Testis (tissue), 2 donors: ENCODE results near the gene TMEM232.

Experiments
- POLR2A ChIP-seq: fragments of 450-650 bp; IDR thresholded peaks from one replicate; pipeline ENCODE4 v1.6.1; 2017; ENCODE audit warnings: antibody characterized with exemption, mild to moderate bottlenecking, moderate library complexity
- TF ChIP-seq, protein P1 (sequence below), 3 experiments: fragments of 450-650 bp in 2 of 3; fragments of 200-600 bp in 1 of 3; sonication (generic) in 1 of 3; IDR thresholded peaks; one replicate each; pipeline ENCODE4 v1.5.1; 2016 to 2019; ENCODE audit warnings: antibody characterized with exemption in 3 of 3, mild to moderate bottlenecking in 2 of 3, moderate library complexity in 1 of 3

DNA sequence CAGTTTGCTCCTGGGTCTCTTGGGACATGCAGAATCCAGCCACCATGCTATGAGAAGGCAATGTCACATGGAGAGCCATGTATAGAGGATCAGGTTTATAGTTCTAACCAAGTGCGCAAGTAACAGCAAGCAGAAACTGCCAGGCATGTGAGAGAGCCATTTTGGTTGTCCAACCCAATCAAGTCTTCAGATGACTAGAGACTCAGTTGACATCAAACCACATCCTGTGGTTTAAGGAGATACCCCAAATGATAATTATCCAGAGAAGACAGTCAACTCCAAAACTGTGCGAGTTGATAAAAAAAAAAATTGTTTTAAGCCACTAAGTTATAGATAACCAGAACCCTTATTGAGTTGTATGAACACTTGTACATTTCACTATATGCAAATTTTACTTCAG, 40.2 kb downstream of the TMEM232 start:
- TF ChIP-seq, protein P1, sequence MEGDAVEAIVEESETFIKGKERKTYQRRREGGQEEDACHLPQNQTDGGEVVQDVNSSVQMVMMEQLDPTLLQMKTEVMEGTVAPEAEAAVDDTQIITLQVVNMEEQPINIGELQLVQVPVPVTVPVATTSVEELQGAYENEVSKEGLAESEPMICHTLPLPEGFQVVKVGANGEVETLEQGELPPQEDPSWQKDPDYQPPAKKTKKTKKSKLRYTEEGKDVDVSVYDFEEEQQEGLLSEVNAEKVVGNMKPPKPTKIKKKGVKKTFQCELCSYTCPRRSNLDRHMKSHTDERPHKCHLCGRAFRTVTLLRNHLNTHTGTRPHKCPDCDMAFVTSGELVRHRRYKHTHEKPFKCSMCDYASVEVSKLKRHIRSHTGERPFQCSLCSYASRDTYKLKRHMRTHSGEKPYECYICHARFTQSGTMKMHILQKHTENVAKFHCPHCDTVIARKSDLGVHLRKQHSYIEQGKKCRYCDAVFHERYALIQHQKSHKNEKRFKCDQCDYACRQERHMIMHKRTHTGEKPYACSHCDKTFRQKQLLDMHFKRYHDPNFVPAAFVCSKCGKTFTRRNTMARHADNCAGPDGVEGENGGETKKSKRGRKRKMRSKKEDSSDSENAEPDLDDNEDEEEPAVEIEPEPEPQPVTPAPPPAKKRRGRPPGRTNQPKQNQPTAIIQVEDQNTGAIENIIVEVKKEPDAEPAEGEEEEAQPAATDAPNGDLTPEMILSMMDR (IDR thresholded peaks at IDR 0.05), result no peak
- no peak for TF ChIP-seq POLR2A
